ENCODE data around the gene NDUFV3. TPM values are rescaled to one million over a fixed set of nuclear protein-coding genes. Genes with fewer than 3 reads are reported as not detected.

The NDUFV3 gene
- total and polyA plus RNA-seq, 2 of the 8 experiments (the other 6 are each of a cell fraction or from before 2014, with no cell fraction given) = 17.0 to 44.4 TPM

GRCh38 chr21:42848932-42849758 is 44.0 kb upstream of the NDUFV3 start:
- POLR2A ChIA-PET (ENCODE audit: partially characterized antibody) = interaction anchor here (0.9 to 1.8 kb wide), 6 partner anchors 10 to 29 kb away, joined by 5 to 11 read pairs (median 5); no protein-coding TSS in a partner anchor
- H3K23me2 ChIP-seq (ENCODE audit: low read depth, low read length) = no peaks in the 10 kb centered on the region

More at GRCh38 chr21:42848932-42849758, 44.0 kb upstream of the NDUFV3 start:
- Histone ChIP-seq H3K27ac (ENCODE audit: low read depth, low read length) (no peak overlapping the region), H4K8ac (ENCODE audit: extremely low read depth, insufficient read depth, low read length) (no peak overlapping the region), H4K5ac (ENCODE audit: insufficient read length, low read depth, low read length) (no peak overlapping the region), H3K14ac (ENCODE audit: insufficient read length) (no peak overlapping the region), H2BK15ac (ENCODE audit: low read length) (no peak overlapping the region), H3K18ac (ENCODE audit: extremely low read depth, low read length) (no peak overlapping the region), H2BK20ac (ENCODE audit: low read length) (no peak overlapping the region), H3K4ac (replicated peaks; ENCODE audit: insufficient read length, low read depth, low read length) (no peak overlapping the region), H2AK5ac (ENCODE audit: low read depth, low read length) (no peak overlapping the region), H2BK120ac (replicated peaks; ENCODE audit: low read depth, low read length) (no peak overlapping the region), H2BK12ac (ENCODE audit: low read depth, low read length) (peak overlapping the region; percentile 60; the same call in 1 of the 2 replicates), H3K4me2 (ENCODE audit: insufficient read depth in 1 of 2, low read depth in 2 of 2, low read length in 2 of 2) (no peak overlapping the region), H3K9me3 (ENCODE audit: insufficient read depth in 2 of 2, low read depth in 1 of 2, low read length in 1 of 2) (no peaks in the 10 kb centered on the region), H2BK5ac (ENCODE audit: low read depth, low read length) (no peak overlapping the region; the same call in 1 of the 2 replicates), H4K91ac (replicated peaks; ENCODE audit: insufficient read length, low read length) (no peak overlapping the region), H3K36me3 (ENCODE audit: control insufficient read depth in 2 of 4, insufficient read depth in 4 of 4, low read length in 3 of 4) (peaks cover 30 to 78% (median 59%) of the 10 kb centered on the region in 4 experiments; a peak in 7 of 8 replicates), H3K4me1 (replicated peaks in 1 of 4; ENCODE audit: control insufficient read depth in 3 of 4, insufficient read depth in 4 of 4, low read length in 3 of 4) (no peaks in the 10 kb centered on the region), H3K56ac (replicated peaks; ENCODE audit: insufficient read length, low read depth, low read length) (no peak overlapping the region), H3K23ac (ENCODE audit: insufficient read length) (no peak overlapping the region), H3K79me1 (ENCODE audit: low read depth, low read length) (peaks cover 14% of the 10 kb centered on the region; the same call in 1 of the 2 replicates), H3K4me3 (ENCODE audit: extremely low read depth in 1 of 4, insufficient read depth in 2 of 4, low read depth in 3 of 4, low read length in 4 of 4) (no peak overlapping the region), H4K20me1 (replicated peaks in 1 of 2; ENCODE audit: control insufficient read depth in 1 of 2, insufficient read depth in 2 of 2, low read length in 2 of 2) (peaks cover 16 to 41% of the 10 kb centered on the region in 2 experiments), H2AFZ (ENCODE audit: low read length) (no peak overlapping the region), H3K27me3 (replicated peaks in 1 of 4; ENCODE audit: control insufficient read depth in 3 of 4, extremely low read depth in 1 of 4, insufficient read depth in 3 of 4, low read length in 3 of 4) (no peaks in the 10 kb centered on the region), H3K9ac (replicated peaks in 1 of 4; ENCODE audit: extremely low read depth in 1 of 4, low read depth in 3 of 4, low read length in 3 of 4) (no peak overlapping the region), H3K79me2 (ENCODE audit: control insufficient read depth in 1 of 2, insufficient read depth in 2 of 2, low read length in 2 of 2) (peaks cover 0 to 40% of the 10 kb centered on the region in 2 experiments; a peak in 2 of 4 replicates)
- no peak for FAIRE-seq
- peak; percentile 38; the same call in 1 of the 2 replicates for TF ChIP-seq POLR2AphosphoS5 (IDR thresholded peaks at IDR 0.05; ENCODE audit: low read depth, low read length)
- TF ChIP-seq CHD1 (IDR thresholded peaks at IDR 0.05; ENCODE audit: low read depth, low read length) = no peak
- CTCF ChIA-PET (ENCODE audit: partially characterized antibody) = interaction anchor here (0.7 to 2.5 kb wide), 3 partner anchors 10 to 16 kb away, joined by 3 to 10 read pairs (median 3); no protein-coding TSS in a partner anchor
- 91% methylated on average over 54 of the region's 54 CpGs; no CpG with 5 or more reads in 1 of the 2 experiments for WGBS, 2 experiments (ENCODE audit: extremely low coverage in 1 of 2, insufficient coverage in 1 of 2, insufficient read length in 1 of 2, insufficient replicate concordance in 2 of 2, low coverage in 1 of 2, low lambda C conversion rate in 2 of 2, missing lambda C conversion rate in 1 of 2)
- DNase-seq (ENCODE audit: low read depth in 1 of 2, low spot score in 2 of 2) = no peak

Data from H1 (cell line).